ENCODE data around the gene ABHD16A.

The ABHD16A gene

GRCh38 chr6:31677955-31678354, 25.2 kb downstream of the ABHD16A start:
- no peak overlapping the region for H3K4me3 ChIP-seq (ENCODE audit: low read length)
- no peaks in the 10 kb centered on the region for H3K9me3 ChIP-seq (ENCODE audit: control insufficient read depth, low read depth, low read length)
- no peak overlapping the region for H3K9ac ChIP-seq (ENCODE audit: low read length)
- H3K27ac ChIP-seq (ENCODE audit: low read length): no peak overlapping the region
- H3K4me1 ChIP-seq (ENCODE audit: control insufficient read depth, low read depth, low read length): no peaks in the 10 kb centered on the region
- H3K36me3 ChIP-seq (ENCODE audit: control insufficient read depth, low read depth, low read length): no peaks in the 10 kb centered on the region
- H3K27me3 ChIP-seq (ENCODE audit: control insufficient read depth, insufficient read depth, low read length): peaks cover 29% of the 10 kb centered on the region

GRCh38 chr6:31676904-31677303, 26.2 kb downstream of the ABHD16A start:
- Histone ChIP-seq H3K9ac (ENCODE audit: low read length) (no peak overlapping the region), H3K4me1 (ENCODE audit: control insufficient read depth, low read depth, low read length) (no peaks in the 10 kb centered on the region), H3K27me3 (ENCODE audit: control insufficient read depth, insufficient read depth, low read length) (peaks cover 18% of the 10 kb centered on the region), H3K4me3 (ENCODE audit: low read length) (no peak overlapping the region), H3K9me3 (ENCODE audit: control insufficient read depth, low read depth, low read length) (no peaks in the 10 kb centered on the region), H3K27ac (ENCODE audit: low read length) (no peak overlapping the region), H3K36me3 (ENCODE audit: control insufficient read depth, low read depth, low read length) (peaks cover 4% of the 10 kb centered on the region)

GRCh38 chr6:31676322-31676903, 26.7 kb downstream of the ABHD16A start:
- Histone ChIP-seq H3K36me3 (ENCODE audit: control insufficient read depth, low read depth, low read length) (peaks cover 9% of the 10 kb centered on the region), H3K4me1 (ENCODE audit: control insufficient read depth, low read depth, low read length) (no peaks in the 10 kb centered on the region), H3K27me3 (ENCODE audit: control insufficient read depth, insufficient read depth, low read length) (peaks cover 14% of the 10 kb centered on the region), H3K27ac (ENCODE audit: low read length) (no peak overlapping the region), H3K9me3 (ENCODE audit: control insufficient read depth, low read depth, low read length) (no peaks in the 10 kb centered on the region), H3K9ac (ENCODE audit: low read length) (no peak overlapping the region), H3K4me3 (ENCODE audit: low read length) (no peak overlapping the region)

GRCh38 chr6:31669676-31670075, 33.4 kb downstream of the ABHD16A start, which contains the start of gene LY6G5B:
Gene LY6G5B, plus strand, starts transcription at chr6:31669976. Its CDS starts 975 bp downstream, at chr6:31670951.
- H3K27ac ChIP-seq (ENCODE audit: low read length): no peak within 1 kb of the TSS
- no peaks in the 10 kb centered on the region for H3K27me3 ChIP-seq (ENCODE audit: control insufficient read depth, insufficient read depth, low read length)
- H3K4me1 ChIP-seq (ENCODE audit: control insufficient read depth, low read depth, low read length): no peaks in the 10 kb centered on the region
- H3K9me3 ChIP-seq (ENCODE audit: control insufficient read depth, low read depth, low read length): no peaks in the 10 kb centered on the region
- no peak within 1 kb of the TSS for H3K4me3 ChIP-seq (ENCODE audit: low read length)
- no peak within 1 kb of the TSS for H3K9ac ChIP-seq (ENCODE audit: low read length)
- peaks cover 56% of the 10 kb centered on the region for H3K36me3 ChIP-seq (ENCODE audit: control insufficient read depth, low read depth, low read length)

GRCh38 chr6:31666337-31666965, 36.7 kb downstream of the ABHD16A start:
- peak overlapping the region; percentile 74 for H3K9ac ChIP-seq (ENCODE audit: low read length)
- no peaks in the 10 kb centered on the region for H3K27me3 ChIP-seq (ENCODE audit: control insufficient read depth, insufficient read depth, low read length)
- H3K36me3 ChIP-seq (ENCODE audit: control insufficient read depth, low read depth, low read length): peaks cover 58% of the 10 kb centered on the region
- peaks cover 3% of the 10 kb centered on the region for H3K4me1 ChIP-seq (ENCODE audit: control insufficient read depth, low read depth, low read length)
- H3K4me3 ChIP-seq (ENCODE audit: low read length): peak overlapping the region; percentile 84
- peak overlapping the region; percentile 22 for H3K27ac ChIP-seq (ENCODE audit: low read length)
- H3K9me3 ChIP-seq (ENCODE audit: control insufficient read depth, low read depth, low read length): no peaks in the 10 kb centered on the region

GRCh38 chr6:31665501-31666336, 37.4 kb downstream of the ABHD16A start, which contains the start of gene CSNK2B:
Gene CSNK2B, plus strand, starts transcription at chr6:31666080. Its CDS starts 752 bp downstream, at chr6:31666832.
- H3K9me3 ChIP-seq (ENCODE audit: control insufficient read depth, low read depth, low read length): no peaks in the 10 kb centered on the region
- peak within 1 kb of the TSS; percentile 84 for H3K4me3 ChIP-seq (ENCODE audit: low read length)
- H3K36me3 ChIP-seq (ENCODE audit: control insufficient read depth, low read depth, low read length): peaks cover 51% of the 10 kb centered on the region
- peaks cover 6% of the 10 kb centered on the region for H3K4me1 ChIP-seq (ENCODE audit: control insufficient read depth, low read depth, low read length)
- no peaks in the 10 kb centered on the region for H3K27me3 ChIP-seq (ENCODE audit: control insufficient read depth, insufficient read depth, low read length)
- peak within 1 kb of the TSS; percentile 92 for H3K9ac ChIP-seq (ENCODE audit: low read length)
- H3K27ac ChIP-seq (ENCODE audit: low read length): peak within 1 kb of the TSS; percentile 87

- Histone ChIP-seq H3K36me3 (ENCODE audit: control insufficient read depth, low read depth, low read length) (peaks cover 43% of the 10 kb centered on the region), H3K27me3 (ENCODE audit: control insufficient read depth, insufficient read depth, low read length) (no peaks in the 10 kb centered on the region), H3K4me3 (ENCODE audit: low read length) (peak within 1 kb of the TSS; percentile 84), H3K4me1 (ENCODE audit: control insufficient read depth, low read depth, low read length) (peaks cover 6% of the 10 kb centered on the region), H3K27ac (ENCODE audit: low read length) (peak within 1 kb of the TSS; percentile 87), H3K9me3 (ENCODE audit: control insufficient read depth, low read depth, low read length) (no peaks in the 10 kb centered on the region), H3K9ac (ENCODE audit: low read length) (peak within 1 kb of the TSS; percentile 92)
Observed at GRCh38 chr6:31664790-31665500, 38.2 kb downstream of the ABHD16A start, which contains the start of gene GPANK1. Gene GPANK1, minus strand, starts transcription at chr6:31664997. Its CDS starts 519 bp downstream, at chr6:31664478.

- Histone ChIP-seq H3K4me3 (ENCODE audit: low read length) (peak overlapping the region; percentile 84), H3K9ac (ENCODE audit: low read length) (peak overlapping the region; percentile 92), H3K9me3 (ENCODE audit: control insufficient read depth, low read depth, low read length) (no peaks in the 10 kb centered on the region), H3K4me1 (ENCODE audit: control insufficient read depth, low read depth, low read length) (peaks cover 6% of the 10 kb centered on the region), H3K36me3 (ENCODE audit: control insufficient read depth, low read depth, low read length) (peaks cover 36% of the 10 kb centered on the region), H3K27ac (ENCODE audit: low read length) (peak overlapping the region; percentile 87), H3K27me3 (ENCODE audit: control insufficient read depth, insufficient read depth, low read length) (no peaks in the 10 kb centered on the region)
Observed at GRCh38 chr6:31663961-31664789, 38.9 kb downstream of the ABHD16A start.

GRCh38 chr6:31663126-31663960, 39.8 kb downstream of the ABHD16A start:
- peaks cover 27% of the 10 kb centered on the region for H3K36me3 ChIP-seq (ENCODE audit: control insufficient read depth, low read depth, low read length)
- H3K9ac ChIP-seq (ENCODE audit: low read length): peak overlapping the region; percentile 92
- no peaks in the 10 kb centered on the region for H3K27me3 ChIP-seq (ENCODE audit: control insufficient read depth, insufficient read depth, low read length)
- no peaks in the 10 kb centered on the region for H3K9me3 ChIP-seq (ENCODE audit: control insufficient read depth, low read depth, low read length)
- H3K4me1 ChIP-seq (ENCODE audit: control insufficient read depth, low read depth, low read length): peaks cover 6% of the 10 kb centered on the region
- peak overlapping the region; percentile 84 for H3K4me3 ChIP-seq (ENCODE audit: low read length)
- no peak overlapping the region for H3K27ac ChIP-seq (ENCODE audit: low read length)
